RPMI8226 (cell line): ENCODE results near the gene IQGAP2.

Source experiments
- DNase-seq: peaks from one replicate; pipeline ENCODE4 v3.0.0-alpha.2; 2015

IQGAP2 gene

DNA sequence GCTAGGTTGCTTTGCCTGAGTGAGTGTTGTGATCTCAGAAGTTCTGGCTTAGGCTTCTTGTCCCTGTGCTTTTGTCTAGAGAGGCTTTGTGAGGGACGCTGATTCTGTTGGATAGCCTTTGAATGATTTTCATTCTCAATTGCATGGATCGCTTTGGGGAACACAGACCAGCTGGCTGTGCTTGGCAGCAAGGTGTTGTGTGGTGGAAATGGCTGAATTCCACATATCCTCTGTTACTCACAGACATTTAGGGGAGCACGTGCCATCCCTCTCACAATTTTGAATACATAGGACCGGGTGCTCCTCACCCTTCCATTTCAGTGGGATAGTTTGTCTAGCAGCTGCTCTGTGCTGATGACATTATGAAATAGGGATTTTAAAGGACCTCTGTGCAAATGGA lies 76.2 kb downstream of the IQGAP2 start:
- DNase-seq, result no peak

DNA sequence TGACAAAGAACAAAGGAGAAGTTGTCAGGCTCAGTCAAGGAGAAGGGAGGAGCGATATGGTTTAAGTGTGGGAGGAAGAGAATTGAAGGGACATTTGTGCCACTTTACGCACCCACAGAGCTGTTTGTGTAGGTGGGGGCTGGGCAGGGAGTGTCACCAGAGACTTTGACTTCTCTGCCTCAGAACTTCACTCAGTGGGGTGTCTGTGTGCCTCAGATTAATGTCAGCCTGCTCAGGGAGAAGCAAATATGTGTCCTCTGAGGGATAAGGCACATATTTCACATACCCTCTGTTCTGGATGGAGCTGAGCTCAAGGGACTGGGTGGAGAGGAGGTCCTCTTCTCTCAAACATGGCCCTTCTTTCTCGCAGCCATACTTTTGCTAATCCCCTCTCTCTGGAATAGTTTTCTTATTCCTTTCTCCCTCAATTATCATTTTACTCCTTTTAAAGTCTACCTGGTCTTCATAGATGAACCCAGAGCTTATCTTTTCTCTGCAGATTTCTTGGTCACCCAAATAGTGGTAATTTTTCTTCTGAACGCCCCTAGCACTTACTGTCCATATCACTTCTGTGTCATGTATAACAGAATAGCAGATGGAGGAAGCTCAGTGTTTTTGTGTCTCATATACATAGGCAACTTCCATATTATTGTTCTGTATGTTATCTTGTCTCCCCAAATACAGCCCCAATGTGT lies 77.0 kb downstream of the IQGAP2 start:
- DNase-seq, result no peak

DNA sequence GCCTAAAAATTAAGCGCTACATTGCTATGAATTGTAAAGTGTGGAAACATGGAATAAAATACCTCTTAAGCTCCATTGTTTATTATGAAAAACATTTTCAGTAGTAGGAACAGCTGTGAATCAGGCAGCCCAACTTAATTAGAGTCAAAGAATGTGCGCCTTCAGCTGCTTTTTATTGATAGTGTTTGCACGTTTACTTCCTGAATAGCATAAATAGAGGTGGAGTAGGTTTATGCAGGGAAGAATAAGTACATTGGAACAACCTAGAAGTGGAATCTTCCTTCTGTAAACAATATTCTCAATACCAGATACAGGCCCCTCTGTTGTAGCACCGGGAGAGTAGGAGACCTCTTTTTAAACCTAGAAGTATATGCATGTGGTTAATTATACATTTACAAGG lies 79.9 kb downstream of the IQGAP2 start:
- no peak for DNase-seq

DNA sequence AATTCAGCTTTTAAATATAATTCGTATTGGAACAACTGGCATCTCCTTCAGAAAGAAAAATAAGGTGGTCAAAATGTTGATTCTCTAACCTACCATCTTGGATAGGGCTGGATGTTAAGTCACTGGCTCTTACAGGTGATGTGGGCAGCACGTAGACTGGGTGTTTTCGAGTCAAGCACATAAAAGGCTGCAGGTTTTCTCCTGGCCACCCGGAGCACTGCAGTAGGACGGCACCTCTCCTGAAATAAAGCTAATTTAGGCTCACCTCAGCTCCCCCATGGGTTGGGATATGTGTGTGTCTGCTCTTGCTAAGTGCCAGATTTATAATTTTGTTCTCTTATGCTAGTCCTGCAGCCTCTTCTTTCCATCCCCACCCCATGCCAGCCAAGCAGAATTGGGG lies 80.3 kb downstream of the IQGAP2 start:
- DNase-seq, result no peak

DNA sequence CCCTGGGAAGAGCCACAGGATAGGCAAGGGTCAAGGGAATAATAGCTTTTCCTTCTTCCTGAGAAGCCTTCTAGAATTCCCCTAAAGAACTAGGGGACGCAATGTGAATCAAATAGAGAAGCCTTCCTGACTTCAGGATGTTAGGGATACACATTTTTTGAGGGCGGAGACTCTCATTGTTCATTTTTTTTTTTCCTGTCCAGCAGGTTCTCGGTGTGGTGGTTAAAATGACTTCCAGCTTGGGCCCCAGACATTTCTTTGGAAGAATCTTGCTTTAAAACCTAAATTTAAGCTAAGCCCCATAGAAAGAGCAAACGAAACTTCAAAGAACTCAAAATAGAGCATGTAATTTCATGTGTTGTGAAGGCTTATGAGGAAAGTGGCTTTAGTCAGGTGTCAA lies 80.8 kb downstream of the IQGAP2 start:
- no peak for DNase-seq

DNA sequence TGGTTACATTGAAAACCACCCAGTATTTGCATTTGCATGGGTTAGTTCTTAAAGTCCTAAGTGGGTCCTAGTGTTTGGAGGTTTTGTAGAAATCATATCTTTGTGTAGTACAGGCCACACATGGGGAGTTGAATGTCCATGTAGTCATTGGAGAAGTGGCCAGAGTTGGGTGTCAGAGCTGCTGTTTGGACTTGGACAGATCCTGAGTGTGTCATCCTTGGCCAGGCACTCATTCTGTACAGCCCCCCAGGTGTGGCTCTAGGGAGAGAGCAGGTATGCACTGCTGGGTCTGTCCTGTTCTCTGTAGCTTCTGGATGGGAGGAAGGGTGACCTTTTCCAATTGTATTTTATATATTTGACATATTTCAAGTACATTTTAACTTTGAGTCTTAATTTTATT lies 82.4 kb downstream of the IQGAP2 start:
- no peak for DNase-seq

DNA sequence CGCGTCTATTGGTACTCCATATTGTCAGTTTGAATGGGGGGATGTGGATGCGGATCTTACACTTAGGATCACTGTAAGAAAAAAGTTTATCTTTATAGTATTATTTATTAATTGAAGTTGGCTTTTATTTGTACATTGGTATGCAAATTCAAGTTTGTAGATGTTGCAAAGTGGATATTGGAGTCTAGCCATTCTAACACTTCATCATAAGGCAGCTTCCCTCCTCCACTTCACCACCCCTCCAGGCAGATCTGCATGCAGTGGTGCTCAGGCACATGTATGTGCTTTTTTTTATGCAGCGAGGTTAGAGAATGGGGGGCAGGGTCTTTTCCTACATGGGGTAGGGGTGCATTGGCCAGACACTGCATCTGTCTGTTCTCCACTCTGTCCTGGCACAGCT lies 84.3 kb downstream of the IQGAP2 start:
- no peak for DNase-seq

DNA sequence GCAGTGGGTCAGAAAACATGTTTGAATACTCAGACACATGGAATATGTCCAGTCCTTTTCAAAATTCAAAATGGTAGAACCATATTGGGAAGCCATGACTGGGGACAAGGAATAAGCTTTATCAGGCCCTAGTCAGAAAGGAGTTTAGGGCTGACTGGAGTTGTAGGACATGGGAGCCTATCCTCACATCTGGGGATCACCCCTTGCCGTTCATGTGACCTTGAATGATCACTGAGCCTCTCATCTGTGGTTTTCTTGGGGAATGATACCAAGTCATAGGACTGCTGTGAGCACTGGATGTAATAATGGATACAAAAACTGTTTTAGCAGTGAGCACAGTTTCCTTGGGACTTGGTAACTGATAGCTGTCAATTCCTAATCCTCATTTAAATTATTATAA lies 84.7 kb downstream of the IQGAP2 start:
- no peak for DNase-seq

DNA sequence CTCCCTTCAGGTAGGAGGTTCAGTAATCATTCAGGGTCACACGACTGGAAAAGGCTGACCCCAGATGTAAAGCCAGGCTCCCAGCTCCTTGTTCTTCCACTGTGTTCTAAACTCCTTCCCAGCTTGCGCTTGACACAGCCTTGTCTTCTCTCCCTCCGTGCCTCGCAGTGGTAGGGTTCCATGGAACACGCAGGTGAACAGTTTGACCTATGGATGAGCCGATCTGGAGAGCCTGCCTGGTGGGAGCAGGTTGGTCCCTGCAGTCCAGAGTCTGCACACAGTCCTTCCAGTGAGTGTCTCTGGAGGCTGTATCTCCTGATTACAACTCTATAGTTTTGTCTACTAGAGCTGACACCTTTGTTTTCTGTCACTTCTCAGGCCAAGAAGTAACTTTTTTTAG lies 85.9 kb downstream of the IQGAP2 start:
- DNase-seq, result no peak

DNA sequence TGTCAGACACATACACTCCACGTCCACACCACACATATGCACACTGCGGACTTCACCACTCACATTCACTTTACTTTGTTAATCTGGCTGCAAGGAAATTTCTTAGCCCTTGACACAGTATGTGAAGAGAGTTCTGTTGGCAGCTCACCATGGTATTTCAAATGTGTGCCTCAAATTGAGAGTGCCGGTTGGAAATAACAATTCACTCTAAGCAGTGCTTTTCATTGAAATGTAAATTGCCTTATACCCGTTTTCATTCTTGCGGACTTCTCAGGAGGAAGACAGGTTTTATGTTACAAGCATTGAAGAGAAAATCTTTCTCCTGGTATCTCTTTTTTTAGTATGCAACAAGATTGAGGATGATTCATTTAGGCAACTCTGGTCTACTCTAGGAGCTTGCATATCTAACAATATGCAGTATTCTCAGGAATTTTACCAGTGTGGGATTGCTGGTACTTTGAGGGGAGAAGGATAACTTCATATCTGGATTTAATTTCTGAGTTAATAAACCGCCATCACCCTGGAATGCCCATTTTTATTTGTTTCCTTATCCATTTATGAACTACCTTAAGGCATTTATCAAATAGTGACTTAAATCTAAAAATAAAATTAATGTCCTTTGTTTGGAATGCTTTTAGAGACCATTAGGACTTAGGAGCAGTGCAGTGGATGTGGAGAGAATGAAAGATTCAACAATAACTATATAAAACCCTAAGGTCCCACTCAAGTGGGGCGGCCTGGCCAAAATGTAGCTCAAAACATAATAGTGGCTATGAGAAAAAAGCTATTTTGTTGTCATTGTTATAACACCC lies 87.0 kb downstream of the IQGAP2 start:
- no peak for DNase-seq

DNA sequence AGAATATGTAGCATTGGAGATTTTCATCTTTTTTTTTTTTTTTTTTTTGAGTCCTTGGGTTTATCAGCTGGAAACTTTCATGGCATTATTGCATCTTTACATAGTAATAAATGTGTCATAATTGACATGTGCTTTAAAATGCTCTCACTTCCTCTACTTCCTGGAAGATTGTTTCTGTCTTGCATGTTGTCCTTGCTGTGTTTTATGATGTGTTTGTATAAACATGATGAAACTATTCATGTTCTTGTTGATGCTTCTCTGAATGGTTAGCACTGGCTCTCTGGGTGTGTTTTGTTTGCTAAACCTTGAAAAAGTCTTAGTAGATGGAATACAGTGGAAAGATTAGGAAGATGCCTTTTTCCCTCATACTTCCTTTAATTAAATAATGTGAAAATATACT lies 87.9 kb downstream of the IQGAP2 start:
- DNase-seq, result no peak

DNA sequence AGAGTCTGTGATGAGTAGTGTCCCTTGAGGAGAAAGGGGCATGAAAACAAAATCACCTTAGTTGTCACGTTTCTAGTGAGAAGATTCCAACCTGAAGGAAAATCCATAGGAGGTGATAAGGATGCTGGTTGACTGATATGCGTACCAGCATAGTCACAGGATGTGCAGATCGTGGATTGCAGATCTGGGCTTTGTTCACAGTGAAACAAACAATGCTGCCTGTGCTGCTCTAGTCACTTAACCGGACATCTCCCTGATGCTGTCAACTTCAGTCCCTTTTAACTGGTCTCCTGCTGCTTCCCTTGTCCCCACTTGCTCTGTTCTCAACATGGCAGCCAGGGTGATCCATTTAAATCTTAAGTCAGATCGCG lies 89.7 kb downstream of the IQGAP2 start:
- DNase-seq, result no peak

DNA sequence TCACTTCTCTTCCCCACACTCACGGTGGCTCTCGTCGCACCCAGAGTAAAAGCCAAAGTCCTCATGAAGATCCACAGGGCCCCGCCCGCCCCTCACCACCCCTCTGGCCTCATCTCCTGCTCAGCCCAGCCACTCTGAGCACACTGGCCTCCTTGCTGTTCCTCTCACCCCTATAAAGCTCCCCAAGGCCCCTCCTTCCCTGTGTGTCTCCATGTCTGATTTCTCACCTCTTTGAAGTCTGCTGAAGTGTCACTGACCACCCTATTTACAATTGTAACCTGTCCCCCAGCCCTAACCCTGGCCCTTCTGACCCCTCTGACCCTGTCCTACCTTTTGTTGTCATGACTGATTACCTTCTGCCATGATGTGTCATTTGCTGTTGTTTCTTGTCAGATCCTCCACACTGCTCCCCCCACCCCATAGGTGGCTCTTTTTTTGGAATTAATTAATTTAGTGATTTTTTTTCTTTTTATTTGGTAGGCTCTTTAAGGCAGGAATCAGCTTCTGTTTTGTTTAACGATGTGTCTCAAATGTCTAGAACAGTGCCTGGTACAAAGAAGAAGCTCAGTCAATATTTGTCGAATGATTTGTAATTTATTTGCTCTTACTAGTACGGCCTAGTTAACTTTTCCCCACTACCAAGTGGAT lies 90.2 kb downstream of the IQGAP2 start:
- no peak for DNase-seq

DNA sequence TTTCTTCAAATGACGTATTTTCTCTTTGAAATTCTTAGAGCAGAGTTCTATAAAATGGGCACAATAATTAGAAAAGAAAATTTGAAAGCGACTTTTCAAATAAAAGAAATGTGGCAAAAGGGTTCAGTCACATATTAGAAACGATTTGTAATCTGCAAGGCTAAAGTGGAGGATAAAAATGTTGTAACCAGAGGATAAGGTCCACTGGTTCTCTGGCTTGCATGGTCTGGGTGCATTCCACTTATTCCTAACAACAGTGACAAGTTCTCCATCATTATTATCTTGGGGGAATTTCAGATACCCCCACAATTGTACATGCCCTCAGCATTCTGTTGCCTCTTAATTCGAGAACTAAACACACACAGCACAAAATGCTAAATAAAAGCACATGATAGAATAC lies 91.1 kb downstream of the IQGAP2 start:
- no peak for DNase-seq

DNA sequence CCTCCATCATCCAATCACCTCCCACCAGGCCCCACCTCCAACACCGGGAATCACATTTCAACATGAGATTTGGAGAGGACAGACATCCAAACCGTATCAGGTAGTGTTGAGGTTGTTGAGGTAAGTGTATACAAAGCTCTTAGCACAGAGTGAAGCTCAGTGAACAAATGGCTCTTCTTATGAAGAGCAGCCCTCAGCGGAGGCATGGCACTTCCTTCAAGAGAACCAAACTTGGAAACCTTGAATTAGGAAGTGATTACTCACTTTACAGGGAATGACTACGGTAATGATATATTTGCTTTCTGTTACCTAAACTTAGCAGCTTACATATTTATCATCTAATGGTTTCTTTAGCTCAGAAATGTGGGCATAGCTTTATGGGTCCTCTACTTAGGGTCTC lies 92.8 kb downstream of the IQGAP2 start:
- no peak for DNase-seq

DNA sequence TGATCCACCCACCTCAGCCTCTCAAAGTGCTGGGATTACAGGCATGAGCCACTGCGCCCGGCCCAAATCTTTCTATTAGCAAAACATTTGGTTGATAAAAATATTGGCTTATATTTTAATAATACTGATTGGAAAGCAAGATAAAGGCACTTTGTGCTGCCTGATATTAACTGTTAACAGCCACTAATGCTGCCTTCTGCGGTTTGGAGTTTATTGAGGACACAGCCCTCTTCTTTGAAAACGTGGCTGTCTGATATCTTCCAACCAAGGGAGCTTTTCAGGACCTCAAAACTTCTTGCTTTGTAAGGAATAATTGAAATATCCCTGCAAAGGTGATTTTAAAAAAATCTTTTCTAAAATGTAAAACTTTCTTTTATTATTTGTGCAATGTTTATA lies 94.0 kb downstream of the IQGAP2 start:
- no peak for DNase-seq

DNA sequence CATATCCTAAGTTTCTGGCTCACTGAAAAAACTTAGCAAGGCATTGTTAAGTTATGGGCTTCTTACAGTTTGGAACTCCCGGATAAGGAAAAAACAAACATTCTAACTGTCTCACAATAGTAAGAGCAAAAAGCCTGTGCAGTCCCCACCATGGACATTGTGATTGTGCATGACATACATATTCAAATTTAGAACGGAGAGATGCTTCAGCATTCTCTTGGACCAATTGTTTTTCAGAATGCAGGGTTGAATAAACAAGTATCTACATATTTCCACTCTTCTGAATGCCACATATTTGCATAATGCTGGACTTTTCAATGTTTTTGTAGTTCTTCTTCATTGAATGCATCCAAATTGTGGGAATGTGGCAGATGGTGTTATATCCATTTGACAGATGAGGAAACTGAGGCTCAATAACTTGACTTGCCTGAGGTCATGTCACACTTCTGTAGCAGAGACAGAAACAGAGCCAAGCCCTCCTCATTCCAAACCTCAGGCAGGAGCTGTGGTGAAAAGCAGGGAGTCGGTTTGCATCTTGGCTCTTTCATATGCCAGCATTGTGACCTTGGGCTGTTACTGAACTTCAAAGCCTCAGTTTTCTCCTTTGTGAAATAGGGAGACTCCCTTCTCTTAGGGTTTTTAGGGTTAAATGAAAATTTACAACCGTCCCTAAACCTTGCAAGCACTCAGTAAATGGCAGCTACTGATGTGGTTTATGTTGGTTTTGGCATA lies 95.1 kb downstream of the IQGAP2 start:
- DNase-seq, result no peak

DNA sequence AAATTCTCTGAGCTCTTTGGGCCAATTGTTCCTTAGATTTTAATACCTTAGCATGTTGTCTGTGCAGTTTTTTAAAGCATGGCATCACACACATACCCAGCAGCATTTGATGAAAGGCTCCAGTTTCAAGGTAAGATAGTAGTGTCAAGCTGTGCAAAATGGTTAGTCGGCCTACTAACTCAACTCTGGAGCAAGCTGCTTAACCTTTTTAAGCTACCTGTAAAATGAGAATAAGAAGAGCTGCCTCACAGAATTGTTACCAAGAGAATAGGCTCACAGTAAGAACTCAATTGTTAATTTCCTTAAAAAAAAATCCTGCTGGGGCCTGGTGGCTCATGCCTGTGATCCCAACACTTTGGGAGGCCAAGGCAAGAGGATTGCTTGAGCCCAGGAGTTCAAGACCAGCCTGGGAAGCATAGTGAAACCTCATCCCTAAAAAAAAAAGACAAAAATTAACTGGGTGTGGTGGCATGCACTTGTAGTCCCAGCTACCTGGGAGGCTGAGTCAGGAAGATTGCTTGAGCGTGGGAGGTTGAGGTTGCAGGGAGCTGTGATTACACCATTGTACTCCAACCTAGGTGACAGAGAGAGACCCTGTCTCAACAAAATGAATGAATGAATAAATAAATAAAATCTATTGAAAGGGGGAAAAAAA lies 96.5 kb downstream of the IQGAP2 start:
- no peak for DNase-seq

DNA sequence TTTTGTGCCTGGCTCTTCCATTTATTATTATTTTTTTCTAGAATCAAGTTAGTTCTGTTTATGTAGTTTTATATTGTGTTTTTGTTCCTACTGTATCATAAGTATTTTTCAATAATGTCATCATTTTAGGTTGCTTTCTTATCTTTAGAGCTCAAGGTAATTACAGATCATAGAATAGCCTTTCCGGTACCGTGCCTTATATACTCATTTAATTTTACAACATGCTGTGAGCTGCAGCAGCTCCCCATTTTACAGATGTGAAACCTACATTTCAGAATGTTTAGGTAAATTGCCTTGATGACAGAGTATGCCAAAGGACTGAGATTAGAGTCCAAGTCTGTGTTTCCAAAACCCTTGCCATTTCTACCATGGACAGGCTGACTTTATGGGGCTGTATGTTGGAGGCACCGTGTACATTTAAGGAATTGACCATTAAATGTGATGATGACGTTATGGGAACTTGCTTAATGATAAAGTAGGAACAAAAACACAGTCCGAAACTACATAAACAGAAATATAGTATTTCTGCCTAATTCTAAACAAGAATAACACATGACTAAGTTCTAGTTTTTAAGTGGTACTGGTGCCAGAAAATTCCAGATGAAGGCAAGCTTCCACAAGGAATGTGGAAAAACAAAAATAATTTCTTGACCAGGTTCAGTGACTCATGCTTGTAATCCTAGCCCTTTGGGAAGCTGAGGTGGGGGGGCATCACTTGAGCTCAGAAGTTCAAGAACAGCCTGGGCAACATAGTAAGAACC lies 97.7 kb downstream of the IQGAP2 start:
- DNase-seq, result no peak

DNA sequence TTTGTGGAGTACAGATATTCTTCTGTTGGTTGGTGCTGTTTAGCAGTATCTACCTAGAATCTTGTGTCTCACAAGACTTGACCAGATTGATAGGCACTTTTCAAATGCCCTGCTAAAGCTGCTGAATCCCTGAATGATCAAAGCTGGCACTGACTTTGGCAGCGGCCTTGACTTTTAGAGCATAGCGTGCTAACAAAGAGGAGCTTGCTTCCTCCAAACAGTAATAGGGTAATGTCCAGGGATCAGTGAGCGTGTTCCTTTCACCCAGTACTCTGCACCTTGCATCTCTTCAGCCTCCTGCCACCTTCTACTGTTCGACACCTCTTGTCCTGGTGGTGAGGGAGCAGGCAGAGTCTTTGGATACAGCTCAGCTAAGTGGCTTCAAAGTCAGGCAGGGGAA lies 100.8 kb downstream of the IQGAP2 start:
- no peak for DNase-seq

DNA sequence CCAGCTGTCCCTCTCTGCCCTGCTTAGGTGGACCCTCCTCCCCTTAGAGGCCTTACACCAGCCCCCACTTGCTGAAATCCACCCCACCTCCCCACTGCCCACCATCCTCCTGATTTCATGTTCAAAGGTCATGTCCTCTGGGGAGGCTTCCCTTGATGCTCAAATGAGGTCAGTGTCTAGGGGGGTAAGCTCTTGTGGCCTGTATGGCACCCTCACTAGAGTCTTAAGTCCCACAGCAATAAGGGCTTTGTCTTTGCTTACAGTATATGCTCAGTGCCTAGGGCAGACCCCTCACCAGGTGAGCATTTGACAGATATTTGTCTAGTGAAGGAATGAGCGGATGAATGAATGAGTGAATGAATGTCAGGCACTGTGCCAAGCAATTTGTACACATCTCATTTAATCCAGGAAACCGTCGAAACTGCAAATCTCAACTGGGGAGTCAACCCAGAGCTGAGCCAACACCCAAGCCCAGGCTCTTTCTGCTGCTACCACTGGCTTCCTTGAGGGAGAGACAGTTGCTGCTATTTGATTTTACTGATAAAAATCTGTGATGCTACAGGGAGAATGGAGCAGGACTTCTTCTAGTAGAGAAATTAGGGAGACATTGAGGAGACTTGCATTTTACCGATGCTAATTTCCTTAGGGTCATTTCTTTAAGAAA lies 101.9 kb downstream of the IQGAP2 start:
- no peak for DNase-seq

DNA sequence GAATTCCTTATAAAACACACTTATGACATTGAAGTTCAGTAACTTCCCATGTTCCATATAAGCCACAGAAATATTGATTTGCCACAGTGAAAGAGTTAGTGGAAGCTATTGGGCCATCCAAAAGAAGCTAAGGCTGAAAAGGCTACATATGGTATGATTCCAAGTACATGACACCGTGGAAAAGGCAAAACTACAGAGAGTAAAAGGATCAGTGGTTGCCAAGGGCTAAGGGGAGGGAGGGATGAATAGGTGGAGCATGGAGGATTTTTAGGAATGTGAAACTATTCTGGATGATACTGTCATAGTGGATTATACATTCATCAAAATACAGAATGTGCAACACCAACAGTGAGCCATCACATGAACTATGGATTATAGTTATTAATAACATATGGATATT lies 110.4 kb downstream of the IQGAP2 start:
- DNase-seq, result no peak
